GM10248 (cell line): ENCODE results near the gene PCDH9.
A peak's percentile ranks its signal among the peaks of the same experiment; 100 is the strongest.
"Not testable (repeated sequence)": the region's sequence is repeated elsewhere in the genome, so short reads cannot be mapped to it uniquely, and the experiment has no call there.

Source experiments
- CTCF ChIA-PET: fragments of 300-600 bp; sonication (Branson Sonifier 250); formaldehyde crosslinking; extraction: SDS; loops from one replicate; lab custom pipeline; 2021; ENCODE audit warnings: antibody characterized with exemption; lab: Yijun Ruan, JAX
- POLR2A ChIA-PET: fragments of 350-650 bp; sonication (Branson Sonifier 250); formaldehyde crosslinking; extraction: SDS; loops from one replicate; lab custom pipeline; 2020; ENCODE audit warnings: antibody characterized with exemption; lab: Yijun Ruan, JAX
- DNase-seq: peaks from one replicate; pipeline ENCODE4 v3.0.0; 2012; ENCODE audit errors: extremely low spot score
- TF ChIP-seq, protein P1 (sequence below): IDR thresholded peaks from 2 replicates; pipeline ENCODE4 v1.5.1; 2012; ENCODE audit warnings: mild to moderate bottlenecking, low read depth; ENCODE audit errors: extremely low read depth, missing control alignments, control extremely low read depth

Gene PCDH9

DNA sequence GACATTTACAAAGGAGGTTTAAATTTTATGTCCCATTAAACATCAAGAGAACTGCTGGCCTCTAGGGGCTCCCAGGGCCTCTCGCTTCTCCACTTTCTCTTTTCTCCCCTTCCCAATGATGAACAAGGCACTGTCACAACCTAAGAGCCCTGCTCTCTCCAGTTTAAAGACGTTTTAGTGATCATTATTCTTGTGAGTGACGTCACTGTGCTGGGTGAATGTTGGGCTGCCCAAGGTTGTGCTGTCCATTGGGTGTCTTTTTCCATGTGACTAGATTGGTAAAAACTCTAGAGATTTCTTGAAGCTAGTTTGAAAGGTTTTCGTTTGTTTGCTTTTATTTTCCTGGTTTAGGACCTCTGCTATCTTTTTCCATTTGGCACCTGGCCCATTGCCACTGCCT, 602.6 kb downstream of the PCDH9 start:
- TF ChIP-seq, protein P1, sequence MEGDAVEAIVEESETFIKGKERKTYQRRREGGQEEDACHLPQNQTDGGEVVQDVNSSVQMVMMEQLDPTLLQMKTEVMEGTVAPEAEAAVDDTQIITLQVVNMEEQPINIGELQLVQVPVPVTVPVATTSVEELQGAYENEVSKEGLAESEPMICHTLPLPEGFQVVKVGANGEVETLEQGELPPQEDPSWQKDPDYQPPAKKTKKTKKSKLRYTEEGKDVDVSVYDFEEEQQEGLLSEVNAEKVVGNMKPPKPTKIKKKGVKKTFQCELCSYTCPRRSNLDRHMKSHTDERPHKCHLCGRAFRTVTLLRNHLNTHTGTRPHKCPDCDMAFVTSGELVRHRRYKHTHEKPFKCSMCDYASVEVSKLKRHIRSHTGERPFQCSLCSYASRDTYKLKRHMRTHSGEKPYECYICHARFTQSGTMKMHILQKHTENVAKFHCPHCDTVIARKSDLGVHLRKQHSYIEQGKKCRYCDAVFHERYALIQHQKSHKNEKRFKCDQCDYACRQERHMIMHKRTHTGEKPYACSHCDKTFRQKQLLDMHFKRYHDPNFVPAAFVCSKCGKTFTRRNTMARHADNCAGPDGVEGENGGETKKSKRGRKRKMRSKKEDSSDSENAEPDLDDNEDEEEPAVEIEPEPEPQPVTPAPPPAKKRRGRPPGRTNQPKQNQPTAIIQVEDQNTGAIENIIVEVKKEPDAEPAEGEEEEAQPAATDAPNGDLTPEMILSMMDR = no peak
- DNase-seq = no peak
- CTCF ChIA-PET = no interaction called here
- POLR2A ChIA-PET = no interaction called here

DNA sequence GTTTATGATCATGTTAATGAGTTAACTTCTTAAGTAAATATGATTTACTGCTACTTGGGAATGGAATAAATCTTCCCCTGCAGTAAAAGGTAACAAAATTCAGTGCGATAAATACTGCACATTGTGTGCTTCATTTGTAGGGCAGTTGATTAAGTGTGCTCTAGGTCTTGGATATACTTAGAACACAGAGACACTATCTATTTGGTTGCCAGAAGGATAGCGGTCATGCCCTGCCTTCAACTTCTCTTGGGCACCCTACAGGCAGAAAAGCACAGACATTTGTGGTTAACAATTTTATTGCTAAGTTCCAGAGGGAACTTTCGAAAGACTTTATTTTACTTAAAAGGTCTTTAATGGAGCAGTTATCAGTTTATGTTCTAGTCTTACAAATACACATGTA, 605.8 kb downstream of the PCDH9 start:
- ChIA-PET CTCF (no interaction called here), POLR2A (no interaction called here)
- TF ChIP-seq, protein P1 = no peak
- no peak for DNase-seq

DNA sequence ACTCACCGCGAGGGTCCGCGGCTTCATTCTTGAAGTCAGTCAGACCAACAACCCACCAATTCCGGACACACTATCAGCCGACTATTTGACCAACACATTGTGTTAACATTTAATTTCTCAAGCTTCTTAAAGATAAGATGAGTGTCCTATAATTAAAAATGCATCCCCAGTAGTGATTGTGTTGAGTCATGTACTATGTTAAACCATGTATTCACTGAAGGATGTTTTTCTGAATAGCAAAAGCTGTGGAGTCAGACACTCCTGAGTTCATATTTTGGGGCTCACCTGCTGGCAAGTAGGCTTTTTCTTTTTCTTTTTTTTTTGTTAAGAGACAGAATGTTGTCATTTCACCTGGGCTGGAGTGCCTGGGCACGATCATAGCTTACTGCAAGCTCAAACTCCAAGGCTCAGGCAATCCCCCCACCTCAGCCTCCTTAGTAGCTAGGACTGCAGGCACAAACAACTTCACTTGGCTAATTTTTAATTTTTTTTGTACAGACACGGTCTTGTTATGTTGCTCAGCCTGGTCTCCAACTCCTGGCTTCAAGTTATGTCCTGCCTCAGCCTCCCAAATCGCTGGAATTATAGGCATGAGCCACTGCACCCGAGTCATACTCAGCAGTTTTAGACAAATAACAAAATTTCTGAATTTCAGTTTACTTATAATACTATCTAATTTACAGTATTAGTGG, 606.9 kb downstream of the PCDH9 start:
- no peak for DNase-seq
- TF ChIP-seq, protein P1 = no peak
- POLR2A ChIA-PET = no interaction called here
- CTCF ChIA-PET = no interaction called here

DNA sequence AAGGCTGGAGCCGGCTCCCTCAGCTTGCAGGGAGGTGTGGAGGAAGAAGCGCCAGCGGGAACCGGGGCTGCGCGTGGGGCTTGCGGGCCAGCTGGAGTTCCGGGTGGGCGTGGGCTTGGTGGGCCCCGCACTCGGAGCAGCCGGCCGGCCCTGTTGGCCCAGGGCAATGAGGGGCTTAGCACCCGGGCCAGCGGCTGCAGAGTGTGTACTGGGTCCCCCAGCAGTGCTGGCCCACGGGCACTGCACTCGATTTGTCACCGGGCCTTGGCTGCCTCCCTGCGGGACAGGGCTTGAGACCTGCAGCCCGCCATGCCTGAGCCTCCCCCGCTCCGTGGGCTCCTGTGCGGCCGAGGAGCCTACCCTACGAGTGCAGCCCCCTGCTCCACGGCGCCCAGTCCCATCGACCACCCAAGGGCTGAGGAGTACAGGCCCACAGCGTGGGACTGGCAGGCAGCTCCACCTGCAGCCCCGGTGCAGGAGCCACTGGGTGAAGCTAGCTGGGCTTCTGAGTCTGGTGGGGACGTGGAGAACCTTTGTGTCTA, 608.2 kb downstream of the PCDH9 start:
- CTCF ChIA-PET, DNase-seq, POLR2A ChIA-PET: not testable (repeated sequence)

DNA sequence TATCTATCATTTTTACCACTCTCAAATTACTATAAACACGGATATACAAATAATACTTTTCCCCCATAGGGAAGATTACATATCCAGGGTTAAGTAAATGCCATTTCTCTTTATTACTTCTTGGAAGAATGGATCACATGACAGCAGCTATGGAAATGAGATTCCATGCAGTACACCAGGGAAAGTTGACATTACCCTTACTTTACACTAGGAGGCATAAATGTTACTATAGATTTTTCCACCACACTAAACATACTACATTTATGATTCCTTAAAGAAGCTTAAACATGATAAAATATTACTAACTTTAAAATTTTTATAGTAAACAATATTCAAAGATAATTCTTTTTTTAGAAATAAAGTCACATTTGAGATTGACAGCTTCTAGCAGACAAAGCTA, 611.4 kb downstream of the PCDH9 start:
- CTCF ChIA-PET = interaction anchor here (1.0 to 1.1 kb wide), 2 partner anchors 11 to 16 kb away, joined by 3 read pairs; no protein-coding TSS in a partner anchor
- POLR2A ChIA-PET = no interaction called here
- DNase-seq = peak; percentile 14
- TF ChIP-seq, protein P1 = peak; percentile 1

DNA sequence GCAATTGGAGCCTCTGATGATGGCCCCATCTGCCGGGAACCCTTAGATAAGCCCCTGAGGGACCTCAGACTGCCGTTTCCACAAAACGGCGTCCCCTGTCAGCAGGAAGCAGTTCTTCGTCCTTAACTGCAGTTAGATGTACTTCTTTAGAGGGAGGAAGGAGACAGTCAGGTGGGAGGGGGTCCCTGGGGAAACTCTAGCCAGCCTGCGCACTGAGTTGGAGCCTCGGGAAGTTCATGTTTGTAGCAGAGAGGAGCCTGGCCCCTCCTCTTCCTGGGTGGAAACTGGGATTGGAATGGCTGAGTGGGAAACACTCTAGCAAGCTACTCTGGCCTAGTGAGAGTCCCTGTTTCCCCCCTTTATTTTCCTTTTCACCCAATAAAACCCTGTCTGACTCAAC, 612.4 kb downstream of the PCDH9 start:
- ChIA-PET CTCF (no interaction called here), POLR2A (no interaction called here)

DNA sequence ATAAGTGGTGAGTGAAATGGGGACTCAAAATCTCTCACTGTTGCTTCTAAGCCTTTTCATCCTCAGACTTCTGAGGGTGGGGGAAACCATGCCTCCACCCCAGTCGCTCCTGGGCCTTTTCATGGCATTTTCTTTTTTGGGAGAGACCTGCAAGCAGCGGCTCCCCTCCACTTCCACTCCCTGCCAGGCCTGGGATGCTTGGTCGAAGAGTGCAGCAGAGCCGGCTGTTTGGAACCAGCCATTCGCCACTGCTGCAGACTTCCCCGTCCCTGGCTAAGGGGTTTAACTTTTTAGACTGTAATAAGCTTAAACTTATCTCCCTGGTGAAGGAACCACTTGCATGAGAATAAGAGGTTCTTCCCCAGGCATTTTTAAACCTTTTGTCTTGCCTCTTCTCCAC, 617.2 kb downstream of the PCDH9 start:
- TF ChIP-seq, protein P1 = no peak
- no peak for DNase-seq
- ChIA-PET POLR2A (no interaction called here), CTCF (interaction anchor here (1.2 kb wide), 1 partner anchor 11 kb away, joined by 3 read pairs; no protein-coding TSS in a partner anchor)

More for the DNA sequence above, 612.4 kb downstream of the PCDH9 start:
- TF ChIP-seq, protein P1 = no peak
- no peak for DNase-seq
